ENCODE results near the gene USP22. TPM values are rescaled to one million over a fixed set of nuclear protein-coding genes. Genes with fewer than 3 reads are reported as not detected.

USP22 gene
- total and polyA plus RNA-seq, 4 donors, result 33.3 to 180 (median 112) TPM

- Histone ChIP-seq H3K9ac (ENCODE audit: insufficient read depth in 1 of 2, low read length in 2 of 2) (no peak overlapping the region), H3K27ac (ENCODE audit: low read depth in 1 of 2, low read length in 1 of 2) (no peak overlapping the region), H3K4me1 (ENCODE audit: control insufficient read depth in 5 of 5, insufficient read depth in 5 of 5, low read length in 5 of 5) (peaks cover 0 to 6% (median 0%) of the 10 kb centered on the region in 5 donors), H3K27me3 (ENCODE audit: control insufficient read depth in 3 of 3, insufficient read depth in 3 of 3, low read length in 2 of 3) (no peaks in the 10 kb centered on the region), H3K4me3 (no peak overlapping the region), H3K9me3 (ENCODE audit: control insufficient read depth in 4 of 4, insufficient read depth in 3 of 4, low read length in 3 of 4) (no peaks in the 10 kb centered on the region), H3K36me3 (ENCODE audit: control insufficient read depth in 4 of 4, insufficient read depth in 4 of 4, low read length in 4 of 4) (no peaks in the 10 kb centered on the region)
- ATAC-seq (ENCODE audit: insufficient read depth, low FRiP score), result no peak
- 87% methylated on average over 11 of the region's 11 CpGs for WGBS, 2 donors
- DNase-seq, result no peak
- TF ChIP-seq, protein P1, sequence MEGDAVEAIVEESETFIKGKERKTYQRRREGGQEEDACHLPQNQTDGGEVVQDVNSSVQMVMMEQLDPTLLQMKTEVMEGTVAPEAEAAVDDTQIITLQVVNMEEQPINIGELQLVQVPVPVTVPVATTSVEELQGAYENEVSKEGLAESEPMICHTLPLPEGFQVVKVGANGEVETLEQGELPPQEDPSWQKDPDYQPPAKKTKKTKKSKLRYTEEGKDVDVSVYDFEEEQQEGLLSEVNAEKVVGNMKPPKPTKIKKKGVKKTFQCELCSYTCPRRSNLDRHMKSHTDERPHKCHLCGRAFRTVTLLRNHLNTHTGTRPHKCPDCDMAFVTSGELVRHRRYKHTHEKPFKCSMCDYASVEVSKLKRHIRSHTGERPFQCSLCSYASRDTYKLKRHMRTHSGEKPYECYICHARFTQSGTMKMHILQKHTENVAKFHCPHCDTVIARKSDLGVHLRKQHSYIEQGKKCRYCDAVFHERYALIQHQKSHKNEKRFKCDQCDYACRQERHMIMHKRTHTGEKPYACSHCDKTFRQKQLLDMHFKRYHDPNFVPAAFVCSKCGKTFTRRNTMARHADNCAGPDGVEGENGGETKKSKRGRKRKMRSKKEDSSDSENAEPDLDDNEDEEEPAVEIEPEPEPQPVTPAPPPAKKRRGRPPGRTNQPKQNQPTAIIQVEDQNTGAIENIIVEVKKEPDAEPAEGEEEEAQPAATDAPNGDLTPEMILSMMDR (IDR thresholded peaks at IDR 0.05; ENCODE audit: control extremely low read depth, extremely low read depth), result no peak
These were observed 54.7 kb downstream of the USP22 start for GRCh38 chr17:20988001-20988636.

DNA sequence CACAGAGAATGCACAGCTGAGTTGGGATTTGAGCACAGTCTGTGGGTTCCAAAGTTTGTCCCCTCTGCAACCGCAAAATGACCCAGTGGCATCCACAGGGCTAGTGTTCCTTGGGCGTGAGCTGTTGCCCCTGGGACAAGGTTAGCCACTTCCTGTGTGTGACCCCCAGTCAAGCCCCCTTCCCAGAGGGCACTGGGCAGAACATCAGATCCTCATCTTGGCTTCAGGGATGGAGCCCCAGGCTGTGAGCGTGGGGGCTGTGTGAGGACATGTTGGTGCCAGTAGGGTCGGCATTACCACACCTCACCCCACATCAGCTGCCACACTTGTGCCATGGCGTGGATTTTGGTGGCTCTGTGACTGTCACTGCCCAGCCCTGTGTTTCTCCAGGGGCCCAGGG is 55.3 kb downstream of the USP22 start:
- H3K9me3 ChIP-seq (ENCODE audit: control insufficient read depth in 4 of 4, insufficient read depth in 3 of 4, low read length in 3 of 4), result no peaks in the 10 kb centered on the region
- no peak overlapping the region for H3K27ac ChIP-seq (ENCODE audit: low read depth in 1 of 2, low read length in 1 of 2)
- 92% methylated on average over 5 of the region's 5 CpGs for WGBS, 2 donors
- no peak overlapping the region for H3K4me3 ChIP-seq
- H3K36me3 ChIP-seq (ENCODE audit: control insufficient read depth in 4 of 4, insufficient read depth in 4 of 4, low read length in 4 of 4), result no peaks in the 10 kb centered on the region
- no peak overlapping the region for H3K9ac ChIP-seq (ENCODE audit: insufficient read depth in 1 of 2, low read length in 2 of 2)
- peaks cover 0 to 6% (median 0%) of the 10 kb centered on the region in 5 donors for H3K4me1 ChIP-seq (ENCODE audit: control insufficient read depth in 5 of 5, insufficient read depth in 5 of 5, low read length in 5 of 5)
- TF ChIP-seq, protein P1 (IDR thresholded peaks at IDR 0.05; ENCODE audit: control extremely low read depth, extremely low read depth), result no peak
- no peak for ATAC-seq (ENCODE audit: insufficient read depth, low FRiP score)
- DNase-seq, result no peak
- no peaks in the 10 kb centered on the region for H3K27me3 ChIP-seq (ENCODE audit: control insufficient read depth in 3 of 3, insufficient read depth in 3 of 3, low read length in 2 of 3)

DNA sequence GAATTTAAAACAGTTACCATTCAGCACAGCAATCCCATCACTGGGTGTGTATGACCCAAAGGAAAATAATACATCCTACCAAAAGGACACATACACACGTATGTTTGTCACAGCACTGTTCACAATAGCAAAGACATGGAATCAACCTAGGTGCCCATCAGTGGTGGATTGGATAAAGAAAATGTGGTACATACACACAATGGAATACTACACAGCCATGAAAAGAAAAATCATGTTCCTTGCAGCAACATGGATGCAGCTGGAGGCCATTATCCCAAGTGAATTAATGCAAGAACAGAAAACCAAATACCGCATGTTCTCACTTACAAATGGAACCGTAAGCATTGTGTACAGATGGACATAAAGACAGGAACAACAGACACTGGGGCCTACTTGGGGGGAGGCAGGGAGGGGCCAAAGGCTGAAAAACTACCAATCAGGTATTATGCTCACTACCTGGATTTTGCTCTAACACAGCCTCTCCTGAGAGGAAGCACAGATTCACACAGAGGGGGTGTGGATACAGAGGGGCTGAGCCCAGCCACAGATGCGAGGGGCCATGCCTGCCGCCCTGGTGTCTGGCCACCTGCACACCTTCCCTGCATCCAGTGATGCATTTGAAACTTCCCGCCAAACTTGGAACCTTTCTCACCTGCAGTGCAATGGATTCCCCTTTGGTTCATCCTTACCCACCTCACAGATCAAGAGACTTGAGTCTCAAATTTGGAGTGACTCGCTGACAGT is 55.9 kb downstream of the USP22 start:
- ATAC-seq (ENCODE audit: insufficient read depth, low FRiP score), result no peak
- DNase-seq, result no peak

More for the DNA sequence above, 55.9 kb downstream of the USP22 start:
- Histone ChIP-seq H3K27ac (ENCODE audit: low read depth in 1 of 2, low read length in 1 of 2) (no peak overlapping the region), H3K9ac (ENCODE audit: insufficient read depth in 1 of 2, low read length in 2 of 2) (no peak overlapping the region), H3K27me3 (ENCODE audit: control insufficient read depth in 3 of 3, insufficient read depth in 3 of 3, low read length in 2 of 3) (no peaks in the 10 kb centered on the region), H3K36me3 (ENCODE audit: control insufficient read depth in 4 of 4, insufficient read depth in 4 of 4, low read length in 4 of 4) (no peaks in the 10 kb centered on the region), H3K9me3 (ENCODE audit: control insufficient read depth in 4 of 4, insufficient read depth in 3 of 4, low read length in 3 of 4) (no peaks in the 10 kb centered on the region), H3K4me1 (ENCODE audit: control insufficient read depth in 5 of 5, insufficient read depth in 5 of 5, low read length in 5 of 5) (peaks cover 0 to 6% (median 0%) of the 10 kb centered on the region in 5 donors), H3K4me3 (no peak overlapping the region)
- WGBS, 2 donors, result 96 to 97% methylated on average over 7 of the region's 7 CpGs
- TF ChIP-seq, protein P1 (IDR thresholded peaks at IDR 0.05; ENCODE audit: control extremely low read depth, extremely low read depth), result no peak
